Stimulated activated CD4-positive, alpha-beta T cell treated with anti-CD3 and anti-CD28 coated beads, Interleukin-12 subunit alpha, Interleukin-12 subunit beta, amount 100 ng/mL, for 48 hours (primary cell): ENCODE results near the gene HDAC7.

Experiments
- DNase-seq, 3 donors: peaks; one replicate each; pipeline ENCODE4 v3.0.0-alpha.2; 2020; ENCODE audit warnings: low read depth in 2 of 3, low spot score in 1 of 3

Gene HDAC7

DNA sequence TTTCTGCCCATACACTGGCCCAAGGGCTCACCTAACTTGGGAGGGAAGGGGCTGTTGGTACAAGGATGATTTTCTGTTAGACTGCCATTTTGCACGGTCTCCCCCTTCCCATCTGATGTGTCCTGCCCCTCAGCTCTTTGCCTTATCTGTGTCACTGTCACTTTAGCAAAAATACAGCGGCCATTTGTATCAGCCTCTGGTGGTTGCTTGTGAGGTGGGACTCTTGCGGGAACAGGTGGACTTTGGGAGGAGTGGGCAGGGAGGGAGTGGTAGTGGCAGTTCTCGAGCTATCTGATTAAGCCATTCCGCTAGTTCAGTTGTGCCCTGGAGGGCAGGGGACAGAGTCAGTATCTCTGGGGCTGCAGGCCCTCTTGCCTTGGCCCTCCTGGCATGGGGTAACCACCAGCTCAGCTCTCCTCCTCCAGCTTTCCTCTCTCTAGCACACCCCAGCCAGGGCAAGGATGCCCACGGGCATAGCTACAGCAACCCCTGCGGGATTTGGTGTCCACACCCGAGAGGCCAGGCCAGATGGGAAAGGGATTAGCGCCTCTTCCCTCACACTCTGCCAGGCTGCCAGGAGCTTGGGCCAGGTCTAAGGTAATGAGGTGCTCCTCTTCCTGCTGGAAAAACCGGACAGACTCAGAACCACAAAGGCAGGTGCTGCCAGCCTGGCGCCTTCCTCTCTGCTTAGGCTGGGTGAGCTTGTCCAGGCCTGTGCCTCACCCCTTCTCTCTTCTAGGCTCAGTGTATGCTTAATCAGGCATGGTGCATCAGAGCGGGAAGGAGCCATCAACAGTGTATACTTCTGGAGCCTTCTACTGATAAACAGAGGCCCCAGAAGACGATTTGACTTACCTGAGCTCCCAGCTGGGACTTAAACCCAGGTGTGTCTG is 38.0 kb downstream of the HDAC7 start:
- no peak for DNase-seq

DNA sequence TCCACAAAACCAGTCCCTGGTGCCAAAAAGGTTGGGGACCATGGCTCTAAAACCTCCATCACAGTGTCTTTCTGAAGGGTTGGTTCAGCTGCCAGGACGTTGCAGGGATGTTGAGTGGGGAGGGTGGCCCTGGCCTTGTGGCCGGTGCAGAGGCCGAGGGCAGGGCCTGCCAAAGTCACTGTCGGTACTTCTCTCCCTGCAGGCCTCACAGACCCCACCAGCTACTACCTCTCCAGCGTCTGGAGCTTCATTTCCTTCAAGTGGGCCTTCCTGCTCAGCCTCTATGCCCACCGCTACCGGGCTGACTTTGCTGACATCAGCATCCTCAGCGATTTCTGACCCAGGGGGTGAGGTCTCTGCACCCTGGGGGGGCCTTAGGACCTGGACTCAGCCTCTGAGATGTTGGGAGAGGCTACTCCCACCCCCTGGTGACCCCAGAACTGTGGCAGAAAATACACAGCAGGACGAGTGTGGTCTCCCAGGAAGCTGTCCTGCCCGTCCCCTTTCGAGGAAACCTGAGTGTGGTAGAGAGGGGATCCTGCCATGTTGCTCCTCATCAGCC is 39.7 kb downstream of the HDAC7 start:
- no peak for DNase-seq

DNA sequence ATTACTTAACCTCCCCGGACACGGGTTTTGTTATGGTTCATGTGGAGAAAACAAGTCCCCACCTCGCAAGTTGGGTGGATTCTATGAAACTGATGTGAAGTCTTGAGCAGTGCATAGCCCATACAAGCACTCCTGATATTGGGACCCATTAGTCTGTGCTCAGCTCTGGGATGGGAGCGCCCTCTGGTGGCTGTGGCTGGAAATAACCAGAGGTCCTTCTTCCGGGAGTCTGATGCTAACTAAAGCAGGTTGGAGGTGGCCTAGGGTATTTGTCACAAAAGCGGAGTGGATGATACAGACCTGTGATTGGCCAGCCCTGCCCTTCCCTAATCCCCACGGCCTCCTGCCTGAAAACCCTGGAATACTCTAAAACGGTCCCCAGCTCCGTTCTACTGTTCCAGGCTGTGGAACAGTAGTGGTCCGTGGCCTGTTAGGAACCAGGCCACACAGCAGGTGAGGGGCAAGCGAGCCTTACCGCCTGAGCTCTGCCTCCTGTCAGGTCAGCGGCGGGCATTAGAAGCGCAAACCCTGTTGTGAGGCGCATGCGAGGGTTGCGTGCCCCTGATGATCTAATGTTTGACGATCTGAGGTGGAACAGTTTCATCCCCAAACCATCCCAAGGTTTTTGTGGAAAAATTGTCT is 40.3 kb downstream of the HDAC7 start:
- DNase-seq = peak; percentile 85 to 96 (median 87)

DNA sequence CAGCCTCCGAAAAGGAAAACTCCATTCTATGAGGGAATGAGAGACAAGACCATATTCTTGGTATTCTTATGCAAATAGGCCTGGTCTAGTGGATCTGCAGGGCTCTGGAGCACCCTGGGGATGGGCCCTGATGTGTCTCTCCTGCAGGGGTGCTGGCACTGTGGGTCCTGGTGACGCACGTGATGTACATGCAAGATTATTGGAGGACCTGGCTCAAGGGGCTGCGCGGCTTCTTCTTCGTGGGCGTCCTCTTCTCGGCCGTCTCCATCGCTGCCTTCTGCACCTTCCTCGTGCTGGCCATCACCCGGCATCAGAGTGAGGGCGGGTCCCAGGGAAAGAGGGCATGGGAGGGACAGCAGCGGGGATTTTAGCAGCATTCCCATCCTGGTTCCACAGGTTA is 40.8 kb downstream of the HDAC7 start:
- no peak for DNase-seq

DNA sequence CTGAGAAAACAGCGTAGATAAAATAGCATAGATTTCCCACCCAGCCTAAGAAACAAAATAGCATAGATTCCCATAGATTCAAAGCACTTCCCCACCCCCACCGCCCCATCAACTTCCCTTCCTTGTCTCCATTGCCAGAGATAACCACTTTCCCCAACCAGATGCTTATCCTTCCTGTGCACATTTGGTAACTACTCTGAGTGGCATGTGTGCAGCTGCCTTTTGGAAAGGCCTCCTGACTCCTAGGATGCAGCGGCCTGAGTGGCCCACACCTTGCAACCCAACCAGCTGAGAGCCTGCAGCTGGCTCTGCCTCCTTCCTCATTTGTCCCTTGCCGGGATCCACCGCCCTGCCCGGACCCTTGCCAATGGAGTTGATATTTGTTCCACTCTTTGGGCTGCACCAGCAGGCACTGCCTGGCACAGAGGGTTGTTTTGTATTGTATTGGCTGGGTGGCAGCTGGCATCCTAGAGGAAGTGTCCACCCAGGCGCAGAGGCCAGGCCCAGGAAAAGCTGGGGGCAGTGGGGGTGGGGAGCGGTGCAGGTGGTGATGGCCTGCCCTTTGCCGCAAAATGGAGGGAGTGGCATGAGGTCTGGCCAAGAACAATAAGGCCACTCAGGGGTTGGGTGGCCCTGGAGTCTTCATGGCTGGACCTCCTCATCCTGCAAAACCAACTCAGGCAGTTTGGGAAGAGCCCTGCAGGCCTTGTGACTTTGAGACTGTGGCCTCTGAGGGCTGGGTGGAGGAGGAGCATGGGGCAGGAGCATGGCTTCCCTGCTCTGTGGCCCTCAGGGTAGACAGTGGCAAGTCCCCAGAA is 41.8 kb downstream of the HDAC7 start:
- no peak for DNase-seq

DNA sequence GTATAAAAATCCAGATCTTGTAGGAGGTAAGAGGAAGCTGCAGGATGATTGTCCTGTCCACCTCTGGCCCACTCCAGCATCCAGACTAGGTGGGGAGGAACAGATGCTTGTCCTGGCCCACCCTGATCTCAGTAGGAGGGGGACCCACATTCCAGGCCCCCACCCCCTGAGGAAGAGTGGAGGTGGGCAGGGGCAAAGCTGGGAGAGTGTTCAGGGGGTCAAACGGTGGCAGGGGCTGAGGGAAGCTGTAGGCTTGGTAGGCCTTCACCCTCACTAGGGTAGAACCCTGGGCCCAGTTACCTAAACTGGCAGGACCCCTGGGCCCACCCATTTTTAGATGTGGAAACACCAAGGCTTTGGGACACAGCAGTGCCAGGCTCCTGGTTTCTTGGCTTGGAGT is 42.6 kb downstream of the HDAC7 start:
- DNase-seq = no peak

DNA sequence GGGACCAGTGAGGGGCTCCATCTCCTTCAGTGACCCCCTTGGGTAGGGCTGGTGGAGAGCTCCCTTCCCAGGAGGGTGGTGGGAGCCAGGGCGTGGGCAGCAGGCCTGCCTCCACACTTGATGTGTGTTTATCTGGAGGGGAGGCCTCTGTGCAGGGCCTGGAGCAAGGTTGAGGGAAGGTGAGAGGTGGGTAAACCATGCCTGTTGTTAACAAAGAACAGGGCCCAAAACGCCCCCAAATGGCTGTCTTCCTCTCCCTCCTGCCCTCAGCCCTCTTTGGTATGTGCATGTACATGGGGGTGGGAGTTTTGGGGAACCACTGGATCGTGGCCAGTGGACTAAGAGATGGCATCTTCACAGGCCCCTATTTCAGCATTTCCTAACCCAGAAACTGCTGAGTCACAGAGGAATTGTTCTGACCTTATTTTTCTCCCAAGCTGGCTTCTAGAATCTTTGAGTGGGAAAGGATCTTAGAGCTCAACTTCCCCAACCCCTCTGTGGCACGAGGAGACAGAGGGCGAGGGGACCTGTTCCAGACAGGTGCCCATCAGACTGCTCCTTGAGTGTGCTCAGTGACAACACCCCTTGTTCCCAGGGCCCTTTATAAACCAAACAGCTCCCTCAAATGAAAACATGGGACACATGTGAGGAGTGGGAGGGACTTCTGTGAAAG is 43.1 kb downstream of the HDAC7 start:
- no peak for DNase-seq

DNA sequence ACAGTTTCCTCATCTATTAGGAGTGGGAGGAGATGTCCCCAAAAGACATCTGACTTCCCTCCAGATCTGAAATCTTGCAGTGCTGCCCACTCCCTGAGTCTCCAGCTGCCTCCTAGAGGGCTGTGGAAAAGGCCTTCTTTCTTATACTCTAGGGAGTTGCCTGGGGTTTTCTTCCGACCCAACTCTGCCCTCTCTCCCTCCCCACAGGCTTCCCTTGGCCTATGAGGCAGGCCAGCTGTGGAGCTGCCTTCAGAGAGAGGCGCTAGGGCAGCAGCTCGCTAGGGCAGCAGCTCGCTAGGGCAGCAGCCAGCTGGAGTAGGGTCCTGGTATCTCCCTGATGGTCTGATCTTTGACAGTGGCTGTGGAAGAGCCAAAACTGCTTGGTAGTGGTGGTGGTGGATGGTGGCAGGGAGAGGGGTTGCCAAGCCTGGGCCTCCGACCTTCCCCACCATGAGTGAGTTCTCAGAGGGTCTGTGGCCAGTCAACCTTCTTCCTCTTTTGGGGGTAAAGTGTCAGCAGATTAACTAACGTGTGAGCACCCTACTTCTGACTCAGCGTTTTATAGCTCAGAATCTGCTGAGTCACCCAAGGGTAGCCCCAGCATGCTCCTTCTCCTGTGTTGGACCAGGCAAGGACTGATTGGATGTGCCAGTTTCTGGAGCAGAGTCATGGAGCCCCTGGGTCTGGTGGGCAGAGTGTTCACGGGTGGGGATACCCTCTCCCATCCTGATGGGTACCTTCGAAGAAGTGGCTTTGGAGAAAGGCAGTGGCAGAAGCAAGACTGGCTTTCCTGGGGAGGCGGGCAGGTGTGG is 44.4 kb downstream of the HDAC7 start:
- no peak for DNase-seq

DNA sequence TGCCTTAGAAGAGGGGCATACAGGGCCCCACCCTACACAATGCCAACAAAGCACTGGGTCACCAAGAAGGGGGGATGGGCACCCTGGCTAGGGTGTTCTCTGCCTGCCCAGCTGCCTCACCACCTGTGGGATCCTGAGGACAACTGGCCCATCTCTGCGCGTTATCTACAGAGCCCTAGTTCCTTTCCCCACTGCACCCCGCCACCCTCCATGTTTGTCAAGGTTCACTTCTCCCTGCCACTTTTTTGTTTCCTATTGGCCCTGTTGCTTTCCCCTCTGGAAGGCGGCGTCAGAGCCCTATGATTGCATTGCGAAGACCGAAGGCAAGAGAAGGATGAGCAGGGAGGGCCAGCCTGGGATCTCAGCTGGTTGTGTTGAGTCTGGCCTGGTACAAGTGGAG is 45.0 kb downstream of the HDAC7 start:
- DNase-seq = no peak

DNA sequence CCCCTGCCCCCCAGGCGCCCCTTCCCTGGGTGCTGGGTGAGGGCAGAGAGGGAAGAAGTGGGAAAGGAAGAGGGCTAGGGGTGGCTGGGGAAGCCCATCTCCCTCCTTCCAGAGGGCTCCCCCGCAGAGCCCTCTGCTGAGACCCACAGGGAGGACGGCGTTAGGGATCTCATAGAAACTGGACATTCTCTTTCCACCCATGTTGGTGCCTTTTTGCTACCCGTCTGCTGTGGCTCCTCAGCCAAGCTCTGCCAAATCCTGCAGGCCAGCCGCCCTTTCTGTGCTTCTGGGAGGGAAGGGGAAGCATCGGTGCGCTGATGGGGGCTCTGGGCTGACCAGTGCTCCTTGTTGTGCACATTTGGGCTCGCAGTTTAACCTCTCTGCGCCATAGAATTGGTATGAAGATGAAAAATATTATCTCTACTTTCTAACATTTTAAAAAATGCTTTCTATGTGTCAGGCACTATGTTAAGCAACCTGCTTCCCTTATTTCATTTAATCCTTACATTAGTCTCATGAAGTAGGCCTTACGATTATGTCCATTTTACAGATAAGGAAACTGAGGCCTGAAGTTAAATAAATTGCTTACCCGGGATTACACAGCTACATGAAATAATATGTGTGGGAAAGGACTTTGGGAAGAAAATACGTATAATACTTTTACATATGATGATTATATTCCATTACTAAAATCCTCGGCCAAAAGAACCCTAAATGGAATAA is 45.7 kb downstream of the HDAC7 start:
- no peak for DNase-seq

DNA sequence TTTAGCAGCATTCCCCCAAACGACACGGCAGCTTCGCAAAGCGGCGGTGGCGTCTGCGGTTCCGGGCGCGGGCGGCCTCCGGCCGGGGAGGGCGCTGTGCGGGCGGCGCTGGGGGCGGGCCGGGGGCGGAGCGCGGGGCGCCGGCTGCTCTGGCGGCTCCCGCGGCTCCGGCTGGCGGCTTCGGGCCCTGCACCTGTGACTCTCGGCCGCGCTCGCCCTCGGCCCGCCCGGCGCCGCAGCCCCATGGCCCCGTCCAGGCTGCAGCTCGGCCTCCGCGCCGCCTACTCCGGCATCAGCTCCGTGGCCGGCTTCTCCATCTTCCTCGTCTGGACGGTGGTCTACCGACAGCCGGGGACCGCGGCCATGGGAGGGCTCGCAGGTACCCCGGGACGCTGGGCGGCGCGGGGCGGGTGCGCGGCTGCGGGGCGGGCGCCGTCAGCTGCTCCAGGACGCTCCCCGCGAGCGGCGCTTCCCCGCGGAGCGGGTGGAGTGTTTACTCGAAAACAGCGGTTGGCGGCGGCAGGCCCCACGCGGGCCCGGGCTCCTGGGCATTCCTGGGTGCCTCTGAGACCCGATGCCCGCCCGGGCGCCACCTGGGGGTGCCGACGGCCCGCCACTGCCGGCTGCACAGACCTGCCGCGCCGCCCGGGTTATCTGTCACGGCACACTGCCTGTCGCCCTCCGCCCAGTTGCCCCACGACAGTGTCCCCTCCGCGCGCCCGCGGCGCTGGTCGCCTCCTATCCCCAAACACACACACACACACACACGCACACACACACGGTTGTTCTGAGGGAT is 46.4 kb downstream of the HDAC7 start, which contains the start of gene SLC48A1:
Gene SLC48A1 (plus strand): TSS at position 177 of the 796 bp plus-strand sequence. CDS start 67 bp downstream, at position 244.
- DNase-seq = peak in 2 of 3 donors; percentile 43 to 63

DNA sequence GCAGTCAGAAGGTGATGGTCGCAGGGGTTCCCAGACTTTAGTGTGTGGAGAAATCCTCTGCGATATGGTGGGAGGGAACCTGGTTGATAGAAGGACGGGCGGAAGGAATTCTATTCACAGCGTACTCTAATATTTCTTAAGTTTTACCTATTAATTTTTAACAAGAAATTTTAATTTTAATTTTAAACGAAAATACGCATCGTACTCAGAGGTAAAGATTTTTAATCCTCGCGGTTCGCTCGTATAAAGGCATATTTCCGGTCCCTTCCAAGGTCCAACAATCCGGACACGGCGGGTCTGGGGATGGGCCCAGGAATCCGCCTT is 47.0 kb downstream of the HDAC7 start:
- no peak for DNase-seq

DNA sequence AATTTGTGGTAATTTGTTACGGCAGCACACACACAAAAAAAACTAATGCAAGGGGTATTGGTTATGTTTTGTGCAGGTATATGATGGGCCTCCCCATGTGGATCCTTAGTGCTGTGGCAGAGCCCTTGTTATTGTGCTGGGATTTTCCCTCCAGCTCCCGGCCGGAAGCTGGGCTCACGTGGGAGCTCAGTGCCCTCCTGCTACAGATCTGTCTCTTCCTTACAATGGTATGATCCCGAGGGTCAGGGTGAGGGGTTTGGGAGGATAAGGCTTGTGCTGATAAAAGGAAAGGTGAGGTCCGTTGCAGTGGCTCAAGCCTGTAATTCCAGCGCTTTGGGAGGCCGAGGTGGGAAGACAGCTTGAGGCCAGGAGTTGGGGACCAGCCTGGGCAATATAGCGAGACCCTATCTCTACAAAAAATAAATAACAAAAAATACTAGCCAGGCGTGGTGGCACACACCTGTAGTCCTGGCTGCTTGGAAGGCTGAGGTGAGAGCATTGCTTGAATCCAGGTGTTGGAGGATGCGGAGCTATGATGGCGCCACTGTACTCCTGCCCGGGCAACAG is 47.5 kb downstream of the HDAC7 start:
- no peak for DNase-seq

DNA sequence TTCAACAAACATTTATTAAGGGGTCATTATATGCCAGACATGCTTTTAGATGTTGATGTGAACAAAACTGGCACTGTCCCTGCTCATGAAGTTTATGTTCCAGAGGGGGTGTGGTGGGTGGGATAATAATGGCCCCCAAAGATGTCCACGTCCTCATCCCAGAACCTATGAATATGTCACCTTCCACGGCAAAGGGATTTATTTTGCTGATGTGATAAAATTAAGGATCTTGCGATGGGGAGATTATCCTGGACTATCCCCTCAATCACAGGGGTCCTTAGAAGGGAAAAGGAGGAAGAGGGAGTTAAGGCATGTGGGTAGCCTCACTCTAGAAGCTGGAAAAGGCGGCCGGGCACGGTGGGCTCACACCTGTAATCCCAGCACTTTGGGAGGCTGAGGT is 48.4 kb downstream of the HDAC7 start:
- no peak for DNase-seq

DNA sequence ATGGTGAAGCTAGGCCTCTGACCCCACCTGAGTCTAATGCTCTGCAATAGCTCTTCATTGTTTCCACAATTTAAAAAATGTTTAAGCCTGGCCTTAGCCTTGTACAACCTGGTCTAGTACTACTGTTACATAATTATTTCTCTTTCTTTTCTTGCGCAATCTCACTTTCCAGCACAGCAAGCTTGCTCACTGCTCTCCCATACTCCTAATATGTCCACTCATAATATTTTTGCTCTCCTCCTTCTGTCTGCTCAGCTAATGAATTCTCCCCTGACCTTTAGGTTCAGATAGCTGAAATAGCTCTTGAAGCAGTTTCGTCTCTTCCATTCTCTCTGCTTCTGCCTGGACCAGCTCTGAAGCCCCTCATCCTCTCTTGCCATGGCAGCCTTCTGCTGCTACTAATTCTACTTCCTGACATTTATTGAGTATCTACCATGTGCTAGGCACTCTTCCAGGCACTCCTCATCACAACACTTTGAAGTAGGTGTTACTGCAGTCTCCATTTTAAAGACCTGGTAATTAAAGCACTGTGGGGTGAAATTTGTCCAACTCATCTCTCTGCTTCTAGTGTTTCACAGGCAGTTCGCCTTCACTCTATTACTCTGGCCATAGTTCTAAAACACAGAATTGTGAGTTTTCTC is 49.5 kb downstream of the HDAC7 start:
- DNase-seq = no peak

DNA sequence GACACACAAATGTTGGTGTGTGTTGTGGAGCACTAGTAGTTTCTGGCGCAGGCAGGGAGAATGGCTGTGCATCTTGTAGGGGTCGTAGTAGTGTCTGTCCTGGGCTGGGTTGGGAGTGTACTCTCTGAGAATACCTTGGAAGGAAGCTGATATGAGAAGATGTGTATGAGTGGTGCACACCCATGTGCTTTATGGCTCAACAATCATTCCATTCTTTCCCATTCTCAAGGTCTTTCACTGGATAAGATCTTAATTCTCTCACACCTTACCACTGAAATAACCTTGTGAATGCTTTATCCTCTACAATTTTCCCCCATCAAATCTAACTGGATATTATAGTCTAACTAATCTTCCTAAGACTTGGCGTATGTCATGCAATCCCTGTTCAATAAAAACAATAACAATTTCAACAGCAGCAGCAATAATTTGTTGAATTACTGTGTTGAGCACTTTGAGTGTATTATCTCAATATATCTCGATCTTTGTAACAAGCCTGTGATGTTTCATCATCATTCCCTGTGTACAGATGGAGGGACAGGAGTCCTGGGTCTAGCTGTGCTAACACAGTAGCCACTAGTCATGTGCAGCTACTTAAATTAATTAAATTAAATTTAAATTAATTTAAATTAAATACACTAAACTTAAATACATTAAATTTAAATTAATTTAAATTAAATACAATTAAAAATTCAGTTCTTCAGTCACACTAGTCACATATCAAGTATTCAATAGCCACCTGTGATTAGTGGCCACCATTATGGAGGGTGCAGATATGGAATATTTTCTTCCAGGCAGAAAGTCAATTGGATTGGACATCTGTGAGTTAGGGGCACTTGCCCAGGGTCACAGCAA is 50.2 kb downstream of the HDAC7 start:
- no peak for DNase-seq

DNA sequence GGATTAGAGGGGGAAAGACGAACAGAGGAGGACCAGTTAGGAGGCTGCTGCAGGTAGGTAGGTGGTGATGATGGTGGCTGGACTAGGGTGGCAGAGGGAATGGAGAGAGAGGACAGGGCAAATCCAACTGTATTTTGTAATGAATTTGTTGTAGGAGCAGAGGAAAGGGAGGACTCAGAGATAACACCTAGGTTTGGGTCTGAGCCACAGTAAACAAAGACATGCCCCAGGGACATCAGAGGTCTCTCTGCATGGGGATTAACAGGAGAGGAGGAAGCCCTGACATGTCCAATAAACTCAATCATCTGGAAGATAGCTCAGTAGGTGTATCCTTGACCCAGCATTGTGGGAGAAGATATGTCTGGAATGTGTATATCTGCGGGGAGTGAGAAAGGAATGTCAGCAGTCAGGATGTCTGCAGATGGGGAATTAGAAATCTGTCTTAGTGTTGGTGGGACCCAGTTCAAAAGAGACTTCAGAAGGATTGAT is 51.3 kb downstream of the HDAC7 start:
- DNase-seq = no peak
